Spleen (tissue), 7 donors: ENCODE results near the gene SLC16A3.

ENCODE experiments used
- CTCF ChIP-seq, 11 experiments: fragments of 200-600 bp in 7 of 11; fragments of 450-650 bp in 4 of 11; sonication (generic) in 4 of 11; IDR thresholded peaks in 8 of 11; conservative IDR thresholded peaks in 3 of 11; 1 replicate in 7 of 11; 2 replicates in 4 of 11; pipeline versions ENCODE4 v1.4.0 to v1.8.0; 2016 to 2021; ENCODE audit warnings: antibody characterized with exemption in 11 of 11, inconsistent platforms in 4 of 11, mild to moderate bottlenecking in 1 of 11
- POLR2A ChIP-seq, 3 donors: fragments of 450-650 bp; IDR thresholded peaks; one replicate each; pipeline ENCODE4 v1.5.1; 2017; ENCODE audit warnings: antibody characterized with exemption in 3 of 3, mild to moderate bottlenecking in 1 of 3
- donor health status: DM: no; HTN: no; CAD: no; lungs with moderate emphysema.
- donor health status: DM: no; HTN: no; CAD: no.
- donor health status: DM: no; HTN: no; CAD: no.

- TF ChIP-seq CTCF (IDR thresholded peaks at IDR 0.05 in 8 of 11, conservative IDR thresholded peaks at IDR 0.05 in 3 of 11) (no peak), POLR2A (IDR thresholded peaks at IDR 0.05) (no peak)
Measured at GRCh38 chr17:82235056-82235774, 6.4 kb downstream of the SLC16A3 start.
